Trophoblast cell (in vitro differentiated cells and primary cell): ENCODE results near the gene PCSK6.
"Not testable (repeated sequence)": the region's sequence is repeated elsewhere in the genome, so short reads cannot be mapped to it uniquely, and the experiment has no call there.

ENCODE experiments used
- DNase-seq, 2 donors: peaks; one replicate each; pipeline ENCODE4 v3.0.0-alpha.2; 2016
- H2AFZ ChIP-seq: 2 replicates; pipeline ENCODE4 v1.6.1; 2013; ENCODE audit warnings: low read length, moderate library complexity, mild to moderate bottlenecking; ENCODE audit not compliant: insufficient read depth, poor library complexity
- H2AK5ac ChIP-seq: 2 replicates; pipeline ENCODE4 v1.6.1; 2013; ENCODE audit warnings: mild to moderate bottlenecking, low read length
- H2BK120ac ChIP-seq: 2 replicates; pipeline ENCODE4 v1.6.1; 2013; ENCODE audit warnings: low read length, mild to moderate bottlenecking, moderate library complexity; ENCODE audit not compliant: insufficient read depth, poor library complexity
- H2BK12ac ChIP-seq: 2 replicates; pipeline ENCODE4 v1.6.1; 2013; ENCODE audit warnings: mild to moderate bottlenecking, low read length, moderate library complexity
- H2BK5ac ChIP-seq: 2 replicates; pipeline ENCODE4 v1.6.1; 2013; ENCODE audit warnings: low read length, low read depth, moderate library complexity, mild to moderate bottlenecking; ENCODE audit not compliant: poor library complexity
- H3K14ac ChIP-seq: 2 replicates; pipeline ENCODE4 v1.6.1; 2013; ENCODE audit warnings: mild to moderate bottlenecking, low read length
- H3K18ac ChIP-seq: 2 replicates; pipeline ENCODE4 v1.6.1; 2013; ENCODE audit warnings: mild to moderate bottlenecking, low read length
- H3K23ac ChIP-seq: 2 replicates; pipeline ENCODE4 v1.6.1; 2013; ENCODE audit warnings: low read length
- H3K27ac ChIP-seq: 2 replicates; pipeline ENCODE4 v1.5.1; 2013; ENCODE audit warnings: low read depth, mild to moderate bottlenecking, inconsistent platforms, low read length, moderate library complexity
- H3K27me3 ChIP-seq: 2 replicates; pipeline ENCODE4 v1.6.1; 2013; ENCODE audit warnings: inconsistent platforms, mild to moderate bottlenecking, low read length, moderate library complexity; ENCODE audit not compliant: insufficient read depth
- H3K36me3 ChIP-seq, 2 experiments: 1 replicate in 1 of 2; 2 replicates in 1 of 2; pipeline ENCODE4 v1.6.1; 2013; ENCODE audit warnings: low read length in 2 of 2, mild to moderate bottlenecking in 2 of 2, moderate library complexity in 1 of 2; ENCODE audit not compliant: insufficient read depth in 2 of 2, control insufficient read depth in 1 of 2
- H3K4ac ChIP-seq: 2 replicates; pipeline ENCODE4 v1.6.1; 2013; ENCODE audit warnings: low read depth, mild to moderate bottlenecking, low read length, moderate library complexity
- H3K4me1 ChIP-seq, 2 experiments: 1 replicate in 1 of 2; 2 replicates in 1 of 2; pipeline ENCODE4 v1.6.1; 2013; ENCODE audit warnings: low read length in 2 of 2, mild to moderate bottlenecking in 2 of 2, moderate library complexity in 1 of 2; ENCODE audit not compliant: insufficient read depth in 2 of 2, control insufficient read depth in 1 of 2
- H3K4me2 ChIP-seq: 2 replicates; pipeline ENCODE4 v1.6.1; 2013; ENCODE audit warnings: inconsistent platforms, mild to moderate bottlenecking, low read length, moderate library complexity
- H3K4me3 ChIP-seq: 2 replicates; pipeline ENCODE4 v1.5.1; 2013; ENCODE audit warnings: mild to moderate bottlenecking, low read depth, low read length, inconsistent platforms
- H3K79me1 ChIP-seq: one replicate; pipeline ENCODE4 v1.6.1; 2013; ENCODE audit warnings: low read length
- H3K79me2 ChIP-seq: 2 replicates; pipeline ENCODE4 v1.6.1; 2013; ENCODE audit warnings: low read length, mild to moderate bottlenecking; ENCODE audit not compliant: control insufficient read depth, insufficient read depth, poor library complexity
- H3K9ac ChIP-seq: 2 replicates; pipeline ENCODE4 v1.6.1; 2013; ENCODE audit warnings: mild to moderate bottlenecking, low read length
- H3K9me3 ChIP-seq: 2 replicates; pipeline ENCODE4 v1.6.1; 2013; ENCODE audit warnings: low read depth, mild to moderate bottlenecking, control low read depth, inconsistent platforms, low read length; ENCODE audit not compliant: insufficient read depth
- H4K12ac ChIP-seq: 2 replicates; pipeline ENCODE4 v1.6.1; 2013; ENCODE audit warnings: low read depth, mild to moderate bottlenecking, low read length, moderate library complexity
- H4K8ac ChIP-seq: 2 replicates; pipeline ENCODE4 v1.6.1; 2013; ENCODE audit warnings: low read depth, mild to moderate bottlenecking, low read length, moderate library complexity
- H4K91ac ChIP-seq: one replicate; pipeline ENCODE4 v1.6.1; 2013; ENCODE audit warnings: low read depth, mild to moderate bottlenecking, low read length, moderate library complexity
- WGBS: extraction: QIAGEN DNeasy Blood & Tissue Kit; methylation state at CpG from one replicate; pipeline ENCODE4 v1.1.7; 2013; ENCODE audit warnings: missing lambda C conversion rate; ENCODE audit not compliant: insufficient read length, insufficient coverage; ENCODE audit errors: extremely low coverage; 5-methylcytosine and 5-hydroxymethylcytosine counted together

The PCSK6 gene

GRCh38 chr15:101338502-101339057 is 150.9 kb downstream of the PCSK6 start:
- no peak overlapping the region for H3K14ac ChIP-seq
- H3K23ac ChIP-seq: no peak overlapping the region
- no peak overlapping the region for H4K8ac ChIP-seq
- no peaks in the 10 kb centered on the region for H3K27me3 ChIP-seq
- no peak overlapping the region for H2BK12ac ChIP-seq
- no peaks in the 10 kb centered on the region for H3K79me2 ChIP-seq
- no CpG with 5 or more reads among the region's 1 CpG for WGBS
- H4K12ac ChIP-seq: no peak overlapping the region
- DNase-seq: no peak
- no peak overlapping the region for H3K4ac ChIP-seq
- no peak overlapping the region for H2AFZ ChIP-seq
- no peak overlapping the region for H2AK5ac ChIP-seq
- H3K27ac ChIP-seq: no peak overlapping the region
- H2BK5ac ChIP-seq: no peak overlapping the region
- no peak overlapping the region for H3K18ac ChIP-seq
- H3K4me2 ChIP-seq: no peak overlapping the region
- no peak overlapping the region for H4K91ac ChIP-seq
- H2BK120ac ChIP-seq: no peak overlapping the region
- peaks cover 2% of the 10 kb centered on the region for H3K9me3 ChIP-seq
- H3K4me1 ChIP-seq: no peaks in the 10 kb centered on the region
- H3K4me3 ChIP-seq: no peak overlapping the region
- H3K9ac ChIP-seq: no peak overlapping the region
- H3K36me3 ChIP-seq: no peaks in the 10 kb centered on the region
- no peaks in the 10 kb centered on the region for H3K79me1 ChIP-seq

- H4K8ac ChIP-seq: no peak overlapping the region
- no peak overlapping the region for H3K4me3 ChIP-seq
- no peak overlapping the region for H2BK5ac ChIP-seq
- H2AK5ac ChIP-seq: no peak overlapping the region
- H4K12ac ChIP-seq: no peak overlapping the region
- H3K23ac ChIP-seq: no peak overlapping the region
- H3K9ac ChIP-seq: no peak overlapping the region
- no peak overlapping the region for H3K27ac ChIP-seq
- no peaks in the 10 kb centered on the region for H3K36me3 ChIP-seq
- H3K18ac ChIP-seq: no peak overlapping the region
- H3K79me2 ChIP-seq: no peaks in the 10 kb centered on the region
- peaks cover 4% of the 10 kb centered on the region for H3K9me3 ChIP-seq
- no peaks in the 10 kb centered on the region for H3K79me1 ChIP-seq
- no CpG with 5 or more reads among the region's 7 CpGs for WGBS
- H4K91ac ChIP-seq: no peak overlapping the region
- H3K27me3 ChIP-seq: no peaks in the 10 kb centered on the region
- H3K4ac ChIP-seq: no peak overlapping the region
- no peak overlapping the region for H3K14ac ChIP-seq
- DNase-seq: no peak
- no peak overlapping the region for H2AFZ ChIP-seq
- H3K4me2 ChIP-seq: no peak overlapping the region
- no peak overlapping the region for H2BK12ac ChIP-seq
- H3K4me1 ChIP-seq: no peaks in the 10 kb centered on the region
- H2BK120ac ChIP-seq: no peak overlapping the region
Measured at GRCh38 chr15:101337976-101338375, 151.5 kb downstream of the PCSK6 start.

GRCh38 chr15:101333907-101334789 is 155.4 kb downstream of the PCSK6 start:
- H3K79me2 ChIP-seq, H4K12ac ChIP-seq, H2AK5ac ChIP-seq, H2BK120ac ChIP-seq, H3K79me1 ChIP-seq, H2BK5ac ChIP-seq, H3K4me1 ChIP-seq, H2AFZ ChIP-seq, H3K9ac ChIP-seq, H3K14ac ChIP-seq, H3K4me2 ChIP-seq, H4K91ac ChIP-seq, H3K27ac ChIP-seq, H3K27me3 ChIP-seq, H2BK12ac ChIP-seq, H3K4ac ChIP-seq, H3K23ac ChIP-seq, H3K18ac ChIP-seq, H3K9me3 ChIP-seq, H3K36me3 ChIP-seq, H3K4me3 ChIP-seq: not testable (repeated sequence)
- DNase-seq: peak in 1 of 2 donors; percentile 13
- H4K8ac ChIP-seq: peak overlapping the region; percentile 82
- WGBS: no CpG with 5 or more reads among the region's 16 CpGs

GRCh38 chr15:101332061-101332467 is 157.4 kb downstream of the PCSK6 start:
- no peak overlapping the region for H2AFZ ChIP-seq
- no peak overlapping the region for H2BK5ac ChIP-seq
- no peak overlapping the region for H3K9ac ChIP-seq
- H3K4me2 ChIP-seq: no peak overlapping the region
- H2AK5ac ChIP-seq: no peak overlapping the region
- no CpG with 5 or more reads among the region's 7 CpGs for WGBS
- no peak overlapping the region for H4K91ac ChIP-seq
- H3K4ac ChIP-seq: no peak overlapping the region
- no peaks in the 10 kb centered on the region for H3K4me1 ChIP-seq
- H3K14ac ChIP-seq: no peak overlapping the region
- no peak overlapping the region for H2BK12ac ChIP-seq
- no peak overlapping the region for H3K27ac ChIP-seq
- no peak overlapping the region for H2BK120ac ChIP-seq
- no peaks in the 10 kb centered on the region for H3K36me3 ChIP-seq
- H4K12ac ChIP-seq: no peak overlapping the region
- no peaks in the 10 kb centered on the region for H3K79me1 ChIP-seq
- H3K27me3 ChIP-seq: no peaks in the 10 kb centered on the region
- no peak overlapping the region for H4K8ac ChIP-seq
- H3K23ac ChIP-seq: no peak overlapping the region
- no peak for DNase-seq
- H3K18ac ChIP-seq: no peak overlapping the region
- H3K9me3 ChIP-seq: peaks cover 8% of the 10 kb centered on the region
- H3K79me2 ChIP-seq: no peaks in the 10 kb centered on the region
- H3K4me3 ChIP-seq: no peak overlapping the region
